GM18909 (cell line): ENCODE data around the gene ZC3H12D.
"Not testable (repeated sequence)": the region's sequence is repeated elsewhere in the genome, so short reads cannot be mapped to it uniquely, and the experiment has no call there.

ENCODE experiments used
- ATAC-seq: cut with Tn5 transposase; IDR thresholded peaks from one replicate; pipeline ENCODE4 v1.9.1; 2021; ENCODE audit warnings: mild to moderate bottlenecking; ENCODE audit not compliant: unreplicated experiment, poor library complexity

The ZC3H12D gene

GRCh38 chr6:149445095-149445466 is 39.7 kb downstream of the ZC3H12D start:
- peak; percentile 47 for ATAC-seq

GRCh38 chr6:149444360-149445094 is 40.3 kb downstream of the ZC3H12D start:
- ATAC-seq: not testable (repeated sequence)

GRCh38 chr6:149443411-149444181 is 41.2 kb downstream of the ZC3H12D start:
- ATAC-seq: no peak

GRCh38 chr6:149441740-149442139 is 43.1 kb downstream of the ZC3H12D start:
- no peak for ATAC-seq

- ATAC-seq: no peak
Measured at GRCh38 chr6:149440735-149441671, 43.8 kb downstream of the ZC3H12D start.

- no peak for ATAC-seq
Measured at GRCh38 chr6:149439626-149440025, 45.2 kb downstream of the ZC3H12D start.

- no peak for ATAC-seq
Measured at GRCh38 chr6:149438855-149439254, 46.0 kb downstream of the ZC3H12D start.

GRCh38 chr6:149437212-149437611 is 47.6 kb downstream of the ZC3H12D start:
- ATAC-seq: no peak

- ATAC-seq: no peak
Measured at GRCh38 chr6:149436647-149437046, 48.2 kb downstream of the ZC3H12D start.

- ATAC-seq: no peak
Measured at GRCh38 chr6:149435919-149436586, 48.8 kb downstream of the ZC3H12D start.

GRCh38 chr6:149433881-149434280 is 50.9 kb downstream of the ZC3H12D start:
- no peak for ATAC-seq

- no peak for ATAC-seq
Measured at GRCh38 chr6:149433405-149433804, 51.4 kb downstream of the ZC3H12D start.

GRCh38 chr6:149431905-149432775 is 52.7 kb downstream of the ZC3H12D start:
- ATAC-seq: peak; percentile 91

GRCh38 chr6:149429427-149430360 is 55.1 kb downstream of the ZC3H12D start:
- ATAC-seq: no peak

GRCh38 chr6:149428606-149429005 is 56.2 kb downstream of the ZC3H12D start:
- no peak for ATAC-seq

GRCh38 chr6:149425754-149426153 is 59.1 kb downstream of the ZC3H12D start:
- ATAC-seq: no peak

- no peak for ATAC-seq
Measured at GRCh38 chr6:149425224-149425623, 59.6 kb downstream of the ZC3H12D start.

- ATAC-seq: no peak
Measured at GRCh38 chr6:149423964-149424440, 60.8 kb downstream of the ZC3H12D start.
